Panc1 (cell line): ENCODE measurements around the gene LIMS3. TPM values are rescaled to one million over a fixed set of nuclear protein-coding genes. Genes with fewer than 3 reads are reported as not detected.
A peak's percentile ranks its signal among the peaks of the same experiment; 100 is the strongest.
"Not testable (repeated sequence)": the region's sequence is repeated elsewhere in the genome, so short reads cannot be mapped to it uniquely, and the experiment has no call there.

ENCODE experiments used
- ATAC-seq: fragments of 200-7000 bp; cut with Tn5 transposase; 2 replicates; pipeline ENCODE4 v1.9.1; 2020; ENCODE audit warnings: mild to moderate bottlenecking, moderate library complexity
- Bru-seq: library from RNA; stranded (reverse); fragments of 400-500 nt; gene quantifications from one replicate; lab custom pipeline; 2021; lab: Mats Ljungman, UMichigan
- BruChase-seq, 2 experiments: library from RNA; stranded (reverse); fragments of 400-500 nt; gene quantifications; one replicate each; lab custom pipeline; 2021; lab: Mats Ljungman, UMichigan
- BruUV-seq: library from RNA; stranded (reverse); fragments of 400-500 nt; replicated peaks from 2 replicates; lab custom pipeline; 2021; lab: Mats Ljungman, UMichigan
- CTCF ChIA-PET: fragments of 300-600 bp; sonication (Branson Sonifier 250); formaldehyde crosslinking; loops from one replicate; lab custom pipeline; 2022; ENCODE audit warnings: antibody characterized with exemption; lab: Charles Lee
- POLR2A ChIA-PET: fragments of 300-600 bp; sonication (Branson Sonifier 250); formaldehyde crosslinking; loops from one replicate; lab custom pipeline; 2022; ENCODE audit warnings: antibody characterized with exemption; lab: Charles Lee
- DNase-seq: peaks from one replicate; pipeline ENCODE4 v3.0.0-alpha.2; 2010; ENCODE audit warnings: low read depth, low spot score
- H3K27ac ChIP-seq: 2 replicates; pipeline ENCODE4 v1.5.1; 2011; ENCODE audit warnings: mild to moderate bottlenecking, low read length, inconsistent platforms
- H3K27me3 ChIP-seq: fragments of 200-500 bp; sonication (Bioruptor generic); 2 replicates; pipeline ENCODE4 v1.6.0; 2014; ENCODE audit warnings: low read length, inconsistent platforms; ENCODE audit not compliant: control insufficient read depth, insufficient read depth
- H3K36me3 ChIP-seq: fragments of 200-500 bp; sonication (Bioruptor generic); 2 replicates; pipeline ENCODE4 v1.5.1; 2014; ENCODE audit warnings: inconsistent platforms, mild to moderate bottlenecking, low read length, moderate library complexity; ENCODE audit not compliant: control insufficient read depth, insufficient read depth
- H3K4me1 ChIP-seq: 2 replicates; pipeline ENCODE4 v1.5.1; 2011; ENCODE audit warnings: inconsistent platforms, mild to moderate bottlenecking, low read length, moderate library complexity; ENCODE audit not compliant: control insufficient read depth, insufficient read depth
- H3K4me3 ChIP-seq, 2 experiments: 2 replicates each; pipeline ENCODE4 v1.5.1; 2011 to 2012; ENCODE audit warnings: low read depth in 2 of 2, low read length in 2 of 2, mild to moderate bottlenecking in 2 of 2, inconsistent platforms in 1 of 2, moderate library complexity in 1 of 2
- H3K9me3 ChIP-seq: fragments of 200-500 bp; sonication (Bioruptor generic); 2 replicates; pipeline ENCODE4 v1.5.1; 2014; ENCODE audit warnings: low read depth, mild to moderate bottlenecking, inconsistent platforms, low read length, moderate library complexity; ENCODE audit not compliant: control insufficient read depth, insufficient read depth
- in situ Hi-C: cut with HindIII; loops from 2 replicates; pipeline ENCODE4 v1.10.0; 2016; ENCODE audit warnings: low sequenced_read_pairs, low pct_unique_long_range_greater_than_20kb
- intact Hi-C: fragments of 100-400 bp; cut with micrococcal nuclease; formaldehyde crosslinking; loops from one replicate; pipeline ENCODE4 v1.10.0; 2022; ENCODE audit not compliant: unreplicated experiment
- long read RNA-seq: library from polyadenylated mRNA; unstranded; transcript quantifications from one replicate; pipeline ENCODE4 v2.0.0, GENCODE V29; 2021; ENCODE audit not compliant: unreplicated experiment
- polyA plus RNA-seq: library from polyadenylated mRNA; unstranded; fragments of >200 nt; gene quantifications from one replicate; pipeline ENCODE4 v1.2.1, GENCODE V29; 2012; ENCODE audit warnings: missing spikeins; ENCODE audit not compliant: insufficient read length
- total RNA-seq: library from RNA; stranded (reverse); gene quantifications from one replicate; pipeline ENCODE4 v1.2.1, GENCODE V29; 2021; ENCODE audit not compliant: unreplicated experiment

LIMS3 gene
- total RNA-seq (2.6 TPM), Bru-seq, nascent RNA (not detected), BruChase-seq, experiment 1, labeled RNA remaining after a 2-hour chase (not detected), BruChase-seq, experiment 2, labeled RNA remaining after a 6-hour chase (not detected)
- 4.1 TPM for polyA plus RNA-seq
- long read RNA-seq, partial matches to known transcripts, result 0 of 2 reads
- long read RNA-seq, other reads (novel, unspliced or antisense), result 0 of 2 reads

- BruUV-seq, DNase-seq, in situ Hi-C loops, H3K4me1 ChIP-seq, CTCF ChIA-PET, H3K27me3 ChIP-seq, H3K9me3 ChIP-seq, H3K4me3 ChIP-seq, POLR2A ChIA-PET, H3K27ac ChIP-seq, intact Hi-C loops, H3K36me3 ChIP-seq: not testable (repeated sequence)
- ATAC-seq, result peak; percentile 77
These were observed at the start of gene LIMS3 for GRCh38 chr2:109898462-109899336. LIMS3 (plus strand) TSS chr2:109898688; CDS start chr2:109898729, 41 bp downstream.

GRCh38 chr2:109871129-109871751 is 27.2 kb upstream of the LIMS3 start:
- CTCF ChIA-PET, BruUV-seq, H3K27ac ChIP-seq, H3K4me1 ChIP-seq, intact Hi-C loops, POLR2A ChIA-PET, H3K9me3 ChIP-seq, H3K4me3 ChIP-seq, H3K36me3 ChIP-seq, H3K27me3 ChIP-seq, in situ Hi-C loops, DNase-seq: not testable (repeated sequence)
- ATAC-seq, result peak; percentile 86

- H3K4me1 ChIP-seq, in situ Hi-C loops, intact Hi-C loops, H3K36me3 ChIP-seq, DNase-seq, H3K9me3 ChIP-seq, H3K27ac ChIP-seq, BruUV-seq, H3K27me3 ChIP-seq, H3K4me3 ChIP-seq, POLR2A ChIA-PET, ATAC-seq, CTCF ChIA-PET: not testable (repeated sequence)
These were observed 21.9 kb upstream of the LIMS3 start for GRCh38 chr2:109876625-109877024.

GRCh38 chr2:109882112-109882511 is 16.4 kb upstream of the LIMS3 start:
- in situ Hi-C loops, H3K27ac ChIP-seq, DNase-seq, intact Hi-C loops, BruUV-seq, POLR2A ChIA-PET, H3K4me3 ChIP-seq, H3K27me3 ChIP-seq, H3K4me1 ChIP-seq, CTCF ChIA-PET, ATAC-seq, H3K9me3 ChIP-seq, H3K36me3 ChIP-seq: not testable (repeated sequence)

- intact Hi-C loops, BruUV-seq, in situ Hi-C loops, H3K4me1 ChIP-seq, DNase-seq, H3K27ac ChIP-seq, POLR2A ChIA-PET, H3K9me3 ChIP-seq, H3K36me3 ChIP-seq, H3K4me3 ChIP-seq, CTCF ChIA-PET, H3K27me3 ChIP-seq: not testable (repeated sequence)
- ATAC-seq, result peak; percentile 58; the same call in 1 of the 2 replicates
These were observed 10.1 kb upstream of the LIMS3 start for GRCh38 chr2:109888414-109888813.

GRCh38 chr2:109889909-109890308 is 8.6 kb upstream of the LIMS3 start:
- H3K36me3 ChIP-seq, BruUV-seq, DNase-seq, intact Hi-C loops, CTCF ChIA-PET, H3K27me3 ChIP-seq, H3K4me1 ChIP-seq, in situ Hi-C loops, H3K9me3 ChIP-seq, H3K27ac ChIP-seq, POLR2A ChIA-PET, H3K4me3 ChIP-seq: not testable (repeated sequence)
- ATAC-seq, result peak; percentile 74; the same call in 1 of the 2 replicates

GRCh38 chr2:109891024-109891423 is 7.5 kb upstream of the LIMS3 start:
- in situ Hi-C loops, H3K9me3 ChIP-seq, H3K27ac ChIP-seq, H3K27me3 ChIP-seq, H3K4me3 ChIP-seq, intact Hi-C loops, DNase-seq, H3K4me1 ChIP-seq, ATAC-seq, POLR2A ChIA-PET, H3K36me3 ChIP-seq, BruUV-seq, CTCF ChIA-PET: not testable (repeated sequence)
